Memory B cell (primary cell): ENCODE measurements around the gene ZBP1.

Source experiments
- ATAC-seq: fragments of 150-1000 bp; cut with Tn5 transposase; 2 replicates; pipeline ENCODE4 v1.10.0; 2021; ENCODE audit warnings: low read depth, mild to moderate bottlenecking, moderate library complexity
- DNase-seq, 2 donors: peaks; one replicate each; pipeline ENCODE4 v3.0.0; 2022; ENCODE audit warnings: low spot score in 2 of 2
- H3K27ac Mint-ChIP-seq: one replicate; pipeline ENCODE4 v1.8.0; 2022; ENCODE audit warnings: mild to moderate bottlenecking, moderate library complexity, mixed read lengths
- H3K27me3 Mint-ChIP-seq: one replicate; pipeline ENCODE4 v1.8.0; 2022; ENCODE audit warnings: mixed read lengths
- H3K36me3 Mint-ChIP-seq: one replicate; pipeline ENCODE4 v1.8.0; 2022; ENCODE audit warnings: mild to moderate bottlenecking, mixed read lengths
- H3K4me1 Mint-ChIP-seq: one replicate; pipeline ENCODE4 v1.8.0; 2022; ENCODE audit warnings: mixed read lengths
- H3K4me3 Mint-ChIP-seq: one replicate; pipeline ENCODE4 v1.8.0; 2022; ENCODE audit warnings: mild to moderate bottlenecking, moderate library complexity, mixed read lengths
- H3K9me3 Mint-ChIP-seq: one replicate; pipeline ENCODE4 v1.8.0; 2022; ENCODE audit warnings: mixed read lengths

ZBP1 gene

DNA sequence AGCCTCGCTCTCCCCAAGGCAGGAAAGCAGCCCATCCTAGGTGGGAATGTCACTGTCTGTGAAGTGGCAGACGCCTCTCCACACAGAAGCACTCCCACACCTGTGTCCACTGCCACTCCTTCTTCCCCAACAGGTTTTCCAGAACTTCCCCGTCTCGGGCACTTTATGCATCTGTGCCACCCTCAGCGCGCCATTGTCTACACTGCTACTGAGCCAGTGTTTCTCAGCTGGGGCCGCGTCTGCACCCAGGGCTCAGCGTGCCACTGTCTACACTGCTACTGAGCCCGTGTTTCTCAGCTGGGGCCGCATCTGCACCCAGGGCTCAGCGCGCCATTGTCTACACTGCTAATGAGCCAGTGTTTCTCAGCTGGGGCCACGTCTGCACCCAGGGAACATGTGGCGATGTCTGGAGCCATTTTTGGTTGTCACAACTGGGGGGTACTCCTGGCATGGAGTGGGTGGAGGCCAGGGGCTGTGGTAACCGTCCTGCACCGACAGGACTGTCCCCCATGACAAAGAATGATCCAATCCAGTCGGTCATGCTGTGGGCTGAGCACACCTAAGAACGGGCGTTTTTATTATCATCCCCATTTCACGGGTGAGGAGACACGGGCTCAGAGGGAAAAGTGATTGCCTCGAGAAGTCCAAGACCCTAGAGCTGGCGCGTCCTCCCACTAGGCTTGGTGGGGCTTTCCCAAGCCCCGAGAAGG lies 41.7 kb upstream of the ZBP1 start:
- no peak overlapping the region for H3K27ac Mint-ChIP-seq
- peaks cover 12% of the 10 kb centered on the region for H3K36me3 Mint-ChIP-seq
- H3K4me3 Mint-ChIP-seq: peak overlapping the region; percentile 57
- peaks cover 33% of the 10 kb centered on the region for H3K4me1 Mint-ChIP-seq
- ATAC-seq (no peak), DNase-seq (no peak)
- H3K27me3 Mint-ChIP-seq: peaks cover 4% of the 10 kb centered on the region
- H3K9me3 Mint-ChIP-seq: no peaks in the 10 kb centered on the region

DNA sequence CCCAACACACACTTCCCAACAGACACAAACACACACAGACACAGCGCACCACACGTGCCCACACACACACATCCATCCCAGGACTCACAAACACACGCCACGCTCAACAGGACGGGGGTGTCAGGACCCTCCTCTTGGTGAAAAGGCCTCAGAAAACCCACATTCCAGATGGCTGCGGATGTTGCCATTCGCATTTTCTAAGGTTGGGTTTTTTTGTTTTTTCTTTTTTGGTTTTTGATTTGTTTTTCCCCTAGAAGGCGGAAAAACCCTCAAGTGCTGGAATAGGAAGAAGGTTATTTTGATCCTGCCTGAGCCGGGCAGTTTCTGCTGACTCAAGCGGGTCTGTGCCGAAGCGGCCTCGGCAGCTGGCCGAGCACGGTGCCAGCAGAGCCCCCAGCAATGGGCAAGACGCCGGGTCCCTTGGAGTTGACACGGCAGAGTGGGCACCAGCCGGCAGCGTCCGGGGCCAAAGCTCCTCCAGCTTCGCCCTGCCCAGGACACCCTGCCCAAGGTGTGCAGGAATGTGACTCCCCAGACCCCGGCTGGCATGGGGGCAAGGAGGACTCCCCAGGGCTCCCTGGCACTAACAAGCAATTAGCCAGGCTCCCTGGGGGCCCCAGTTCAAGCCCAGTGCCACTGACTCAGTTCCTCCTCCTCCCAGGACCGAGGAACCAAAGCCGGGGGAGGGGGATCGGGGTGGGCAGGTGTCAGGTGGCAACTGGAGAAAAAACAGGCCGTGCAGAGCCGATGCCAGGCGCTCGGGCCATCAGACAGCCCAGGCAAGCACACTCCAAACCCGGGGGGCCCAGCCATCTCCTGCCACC lies 40.9 kb upstream of the ZBP1 start:
- Mint-ChIP-seq H3K27ac (no peak overlapping the region), H3K27me3 (peaks cover 4% of the 10 kb centered on the region), H3K9me3 (no peaks in the 10 kb centered on the region), H3K4me3 (peak overlapping the region; percentile 57), H3K36me3 (peaks cover 15% of the 10 kb centered on the region), H3K4me1 (peaks cover 33% of the 10 kb centered on the region)
- ATAC-seq: no peak
- DNase-seq: no peak

DNA sequence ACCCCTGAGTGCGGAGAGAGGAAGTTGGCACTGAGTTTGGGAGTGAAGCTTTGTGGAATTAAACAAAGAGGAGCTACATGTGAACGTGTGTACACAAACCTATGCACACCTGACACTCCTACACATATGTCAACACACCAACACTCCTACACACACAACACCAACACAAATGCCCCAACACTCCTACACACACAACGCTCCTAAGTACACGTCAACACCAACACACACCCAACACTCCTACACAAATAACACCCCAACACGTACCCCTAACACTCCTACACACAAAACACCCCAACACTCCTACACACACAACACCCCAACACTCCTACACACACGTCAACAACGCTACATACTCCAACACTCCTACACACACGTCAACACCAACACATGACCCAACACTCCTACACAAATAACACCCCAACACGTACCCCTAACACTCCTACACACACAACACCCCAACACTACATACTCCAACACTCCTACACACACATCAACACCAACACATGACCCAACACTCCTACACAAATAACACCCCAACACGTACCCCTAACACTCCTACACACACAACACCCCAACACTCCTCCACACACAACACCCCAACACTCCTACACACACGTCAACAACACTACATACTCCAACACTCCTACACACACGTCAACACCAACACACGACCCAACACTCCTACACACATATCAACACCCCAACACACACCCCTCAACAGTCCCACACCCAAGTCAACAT lies 40.1 kb upstream of the ZBP1 start:
- H3K4me1 Mint-ChIP-seq: peaks cover 33% of the 10 kb centered on the region
- H3K36me3 Mint-ChIP-seq: peaks cover 15% of the 10 kb centered on the region
- DNase-seq (no peak), ATAC-seq (no peak)
- no peak overlapping the region for H3K4me3 Mint-ChIP-seq
- H3K27ac Mint-ChIP-seq: peak overlapping the region; percentile 43
- H3K27me3 Mint-ChIP-seq: peaks cover 4% of the 10 kb centered on the region
- no peaks in the 10 kb centered on the region for H3K9me3 Mint-ChIP-seq

GRCh38 chr20:57659517-57660180 lies 39.4 kb upstream of the ZBP1 start:
- no peak for ATAC-seq
- H3K4me3 Mint-ChIP-seq: no peak overlapping the region

DNA sequence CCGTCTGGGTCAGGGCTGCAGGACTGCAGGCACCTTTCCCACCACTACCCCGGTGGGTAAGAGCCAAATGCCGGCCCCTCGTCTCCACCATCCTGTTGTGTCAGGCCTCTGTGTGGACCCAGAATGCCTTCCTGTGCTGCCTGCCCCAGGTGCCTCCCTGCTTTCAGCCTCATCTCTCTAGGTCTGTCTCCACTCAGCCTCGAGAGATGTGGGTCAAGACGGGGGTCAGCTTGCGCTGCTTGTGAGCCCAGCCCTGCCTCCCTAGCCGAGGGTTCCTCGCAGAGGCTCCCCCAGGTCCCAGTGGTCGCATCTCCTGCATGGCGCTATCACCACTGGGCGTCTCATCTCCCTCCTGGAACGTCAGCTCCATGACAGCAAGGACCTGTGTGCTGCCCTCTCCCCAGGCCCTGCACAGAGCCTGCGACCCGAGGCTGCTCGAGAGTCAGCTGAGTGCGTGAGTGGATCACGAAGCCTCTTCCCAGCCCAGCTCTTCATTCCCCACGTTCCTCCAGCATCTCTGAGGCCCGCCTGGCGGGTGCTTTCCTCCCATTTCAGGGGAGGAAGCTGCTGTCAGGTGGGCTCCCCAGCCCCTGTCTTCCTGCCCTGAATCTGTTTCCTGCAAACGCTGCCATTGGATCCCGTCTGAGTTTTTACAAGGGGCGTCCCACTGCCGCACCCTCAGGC lies 38.7 kb upstream of the ZBP1 start:
- H3K4me3 Mint-ChIP-seq: no peak overlapping the region
- no peak overlapping the region for H3K27ac Mint-ChIP-seq
- H3K9me3 Mint-ChIP-seq: no peaks in the 10 kb centered on the region
- peaks cover 4% of the 10 kb centered on the region for H3K27me3 Mint-ChIP-seq
- H3K36me3 Mint-ChIP-seq: peaks cover 15% of the 10 kb centered on the region
- no peak for ATAC-seq
- no peak for DNase-seq
- H3K4me1 Mint-ChIP-seq: peaks cover 45% of the 10 kb centered on the region

More at GRCh38 chr20:57659517-57660180, 39.4 kb upstream of the ZBP1 start:
- peaks cover 15% of the 10 kb centered on the region for H3K36me3 Mint-ChIP-seq
- no peak overlapping the region for H3K27ac Mint-ChIP-seq
- H3K9me3 Mint-ChIP-seq: no peaks in the 10 kb centered on the region
- peaks cover 4% of the 10 kb centered on the region for H3K27me3 Mint-ChIP-seq
- peaks cover 39% of the 10 kb centered on the region for H3K4me1 Mint-ChIP-seq
- DNase-seq: peak in 1 of 2 donors; percentile 10

DNA sequence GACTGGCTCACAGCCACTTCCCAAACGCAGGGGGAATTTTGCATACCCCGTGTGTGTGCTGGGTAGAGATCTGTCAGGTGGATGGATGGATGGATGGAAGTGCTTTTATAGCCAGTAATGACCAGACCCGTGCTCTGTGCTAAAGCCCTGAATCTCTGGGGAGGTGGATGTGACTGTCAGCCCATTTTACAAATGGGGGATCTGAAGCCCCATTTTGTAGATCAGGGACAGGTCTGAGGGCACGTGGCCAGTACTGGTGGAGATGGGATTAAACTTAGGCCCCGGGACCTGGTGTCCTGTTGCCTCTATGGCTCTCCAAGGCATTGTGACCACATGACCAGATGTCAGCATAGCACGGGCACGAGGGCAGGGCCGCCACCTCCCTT lies 38.2 kb upstream of the ZBP1 start:
- Mint-ChIP-seq H3K4me3 (no peak overlapping the region), H3K4me1 (peaks cover 44% of the 10 kb centered on the region), H3K27me3 (peaks cover 4% of the 10 kb centered on the region), H3K36me3 (peaks cover 15% of the 10 kb centered on the region), H3K27ac (peak overlapping the region; percentile 36), H3K9me3 (no peaks in the 10 kb centered on the region)
- ATAC-seq: no peak
- no peak for DNase-seq

- Mint-ChIP-seq H3K4me3 (no peak overlapping the region), H3K36me3 (peaks cover 13% of the 10 kb centered on the region), H3K27me3 (peaks cover 4% of the 10 kb centered on the region), H3K4me1 (peaks cover 37% of the 10 kb centered on the region), H3K27ac (peak overlapping the region; percentile 36), H3K9me3 (no peaks in the 10 kb centered on the region)
- peak in 1 of 2 donors; percentile 10 for DNase-seq
- ATAC-seq: peak; percentile 23
These were observed 37.6 kb upstream of the ZBP1 start for GRCh38 chr20:57657535-57658446.

DNA sequence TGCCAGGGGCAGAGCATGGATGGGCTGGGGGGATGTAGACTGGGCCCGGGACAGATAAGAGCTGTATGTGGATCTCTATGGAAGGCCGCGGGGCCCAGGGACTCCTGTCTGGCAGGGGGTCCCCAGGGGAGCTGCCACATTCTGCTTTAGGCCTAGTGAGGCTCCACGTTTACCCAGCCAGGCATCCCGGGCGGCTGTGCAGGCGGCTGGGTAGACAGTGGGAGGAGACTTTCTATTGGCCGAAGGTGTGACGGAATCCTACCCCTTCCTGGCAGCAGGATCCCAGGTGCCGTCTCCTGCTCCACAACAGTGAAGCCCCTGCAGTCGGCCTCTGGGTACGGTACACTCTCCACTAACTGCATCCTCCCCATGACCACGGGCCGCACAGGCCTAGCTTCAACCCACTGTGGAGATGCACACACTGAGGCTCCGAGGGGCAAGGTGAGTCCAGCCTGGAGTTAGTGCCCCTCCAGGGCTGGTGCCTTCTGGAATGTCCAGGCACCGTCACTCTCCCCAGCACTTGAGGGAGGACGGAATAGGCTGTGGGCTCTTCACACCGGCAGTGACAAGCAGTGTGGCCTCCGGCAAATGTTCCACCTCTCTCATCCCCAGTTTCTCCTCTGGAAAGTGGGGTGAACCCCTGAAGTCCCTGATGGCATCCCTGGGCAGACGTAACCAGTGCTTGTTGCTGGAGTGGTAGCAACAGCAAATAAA lies 36.8 kb upstream of the ZBP1 start:
- peaks cover 13% of the 10 kb centered on the region for H3K36me3 Mint-ChIP-seq
- no peaks in the 10 kb centered on the region for H3K9me3 Mint-ChIP-seq
- peak in 1 of 2 donors; percentile 9 for DNase-seq
- no peak overlapping the region for H3K4me3 Mint-ChIP-seq
- ATAC-seq: no peak
- H3K27me3 Mint-ChIP-seq: peaks cover 4% of the 10 kb centered on the region
- peak overlapping the region; percentile 28 for H3K27ac Mint-ChIP-seq
- peaks cover 36% of the 10 kb centered on the region for H3K4me1 Mint-ChIP-seq

- H3K27me3 Mint-ChIP-seq: peaks cover 4% of the 10 kb centered on the region
- H3K9me3 Mint-ChIP-seq: no peaks in the 10 kb centered on the region
- ATAC-seq (no peak), DNase-seq (no peak)
- H3K4me1 Mint-ChIP-seq: peaks cover 33% of the 10 kb centered on the region
- peaks cover 13% of the 10 kb centered on the region for H3K36me3 Mint-ChIP-seq
- H3K4me3 Mint-ChIP-seq: no peak overlapping the region
- no peak overlapping the region for H3K27ac Mint-ChIP-seq
These were observed 36.1 kb upstream of the ZBP1 start for GRCh38 chr20:57656252-57656820.

- ATAC-seq: no peak
- Mint-ChIP-seq H3K4me3 (no peak overlapping the region), H3K4me1 (peaks cover 31% of the 10 kb centered on the region), H3K9me3 (no peaks in the 10 kb centered on the region), H3K36me3 (peaks cover 14% of the 10 kb centered on the region), H3K27ac (no peak overlapping the region), H3K27me3 (peaks cover 3% of the 10 kb centered on the region)
- peak in 1 of 2 donors; percentile 6 for DNase-seq
These were observed 35.6 kb upstream of the ZBP1 start for GRCh38 chr20:57655809-57656155.

DNA sequence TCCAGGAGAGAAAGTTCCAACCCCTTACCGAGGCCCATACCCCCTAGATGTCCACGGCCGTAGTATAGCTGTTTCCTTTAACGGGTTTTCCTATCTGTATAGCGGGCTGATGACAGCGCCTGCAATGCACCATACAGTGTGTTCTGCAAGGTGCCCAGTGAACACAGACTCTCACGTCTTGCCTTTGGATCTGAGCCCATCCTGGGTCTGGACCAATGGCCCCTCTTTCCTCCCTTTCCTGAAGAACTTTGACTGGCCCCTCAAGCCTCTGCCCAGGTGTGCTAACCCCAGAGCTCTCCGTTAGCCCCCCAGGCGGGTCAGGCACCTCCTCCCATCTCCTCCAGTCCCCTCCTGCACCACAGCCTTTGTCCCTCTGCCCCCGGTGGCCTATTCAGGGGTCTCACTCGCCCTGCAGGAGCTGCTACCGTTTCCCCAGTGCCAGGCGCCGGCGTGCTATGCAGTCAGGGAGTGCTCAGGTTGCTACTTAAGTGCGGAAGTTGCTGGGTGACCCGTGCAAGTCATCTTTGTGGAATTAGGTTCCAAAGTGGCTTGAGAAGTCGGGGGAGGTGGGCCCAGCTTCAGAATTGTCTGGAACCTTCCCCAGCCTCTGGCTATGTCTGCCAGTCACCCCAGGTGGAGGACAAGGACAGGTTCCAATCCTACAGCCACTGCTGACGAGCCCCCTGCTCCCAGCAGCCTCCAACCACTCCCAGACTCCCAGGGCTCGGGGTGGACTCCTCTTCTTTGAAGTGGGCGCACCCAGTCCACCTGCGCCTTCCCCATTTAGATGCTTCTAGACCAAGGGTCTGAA lies 35.0 kb upstream of the ZBP1 start:
- ATAC-seq (no peak), DNase-seq (no peak)
- no peaks in the 10 kb centered on the region for H3K9me3 Mint-ChIP-seq
- peaks cover 20% of the 10 kb centered on the region for H3K36me3 Mint-ChIP-seq
- no peak overlapping the region for H3K27ac Mint-ChIP-seq
- H3K4me3 Mint-ChIP-seq: no peak overlapping the region
- no peaks in the 10 kb centered on the region for H3K27me3 Mint-ChIP-seq
- H3K4me1 Mint-ChIP-seq: peaks cover 28% of the 10 kb centered on the region
